T-helper 17 cell (primary cell): ENCODE data around the gene LAMTOR2. TPM values are rescaled to one million over a fixed set of nuclear protein-coding genes. Genes with fewer than 3 reads are reported as not detected.

Experiments
- ATAC-seq: fragments of 150-1000 bp; cut with Tn5 transposase; 2 replicates; pipeline ENCODE4 v1.10.0; 2021; ENCODE audit warnings: mild to moderate bottlenecking, moderate library complexity
- DNase-seq, 3 donors: peaks; one replicate each; pipeline versions ENCODE4 v3.0.0 to v3.0.0-alpha.2; 2020 to 2021
- H3K9me3 ChIP-seq: one replicate; pipeline ENCODE4 v1.7.0; 2013; ENCODE audit warnings: low read length, mild to moderate bottlenecking; ENCODE audit not compliant: control insufficient read depth, poor library complexity, severe bottlenecking
- H3K27ac Mint-ChIP-seq: one replicate; pipeline ENCODE4 v1.8.0; 2022; ENCODE audit warnings: mild to moderate bottlenecking, moderate library complexity, mixed read lengths
- H3K27me3 Mint-ChIP-seq: one replicate; pipeline ENCODE4 v1.8.0; 2022; ENCODE audit warnings: mixed read lengths
- H3K36me3 Mint-ChIP-seq: one replicate; pipeline ENCODE4 v1.8.0; 2022; ENCODE audit warnings: low read depth, mixed read lengths
- H3K4me1 Mint-ChIP-seq: one replicate; pipeline ENCODE4 v1.8.0; 2022; ENCODE audit warnings: mild to moderate bottlenecking, mixed read lengths
- H3K4me3 Mint-ChIP-seq: one replicate; pipeline ENCODE4 v1.8.0; 2022; ENCODE audit warnings: mild to moderate bottlenecking, moderate library complexity, mixed read lengths
- total RNA-seq, 4 donors: library from RNA in 2 of 4; stranded (reverse) in 2 of 4; gene quantifications; one replicate each; pipeline ENCODE4 v1.2.3 and lab custom pipeline; 2022 to 2026

The LAMTOR2 gene
- total RNA-seq, 2 donors from 2014 or later, result 19.4 to 21.4 TPM

DNA sequence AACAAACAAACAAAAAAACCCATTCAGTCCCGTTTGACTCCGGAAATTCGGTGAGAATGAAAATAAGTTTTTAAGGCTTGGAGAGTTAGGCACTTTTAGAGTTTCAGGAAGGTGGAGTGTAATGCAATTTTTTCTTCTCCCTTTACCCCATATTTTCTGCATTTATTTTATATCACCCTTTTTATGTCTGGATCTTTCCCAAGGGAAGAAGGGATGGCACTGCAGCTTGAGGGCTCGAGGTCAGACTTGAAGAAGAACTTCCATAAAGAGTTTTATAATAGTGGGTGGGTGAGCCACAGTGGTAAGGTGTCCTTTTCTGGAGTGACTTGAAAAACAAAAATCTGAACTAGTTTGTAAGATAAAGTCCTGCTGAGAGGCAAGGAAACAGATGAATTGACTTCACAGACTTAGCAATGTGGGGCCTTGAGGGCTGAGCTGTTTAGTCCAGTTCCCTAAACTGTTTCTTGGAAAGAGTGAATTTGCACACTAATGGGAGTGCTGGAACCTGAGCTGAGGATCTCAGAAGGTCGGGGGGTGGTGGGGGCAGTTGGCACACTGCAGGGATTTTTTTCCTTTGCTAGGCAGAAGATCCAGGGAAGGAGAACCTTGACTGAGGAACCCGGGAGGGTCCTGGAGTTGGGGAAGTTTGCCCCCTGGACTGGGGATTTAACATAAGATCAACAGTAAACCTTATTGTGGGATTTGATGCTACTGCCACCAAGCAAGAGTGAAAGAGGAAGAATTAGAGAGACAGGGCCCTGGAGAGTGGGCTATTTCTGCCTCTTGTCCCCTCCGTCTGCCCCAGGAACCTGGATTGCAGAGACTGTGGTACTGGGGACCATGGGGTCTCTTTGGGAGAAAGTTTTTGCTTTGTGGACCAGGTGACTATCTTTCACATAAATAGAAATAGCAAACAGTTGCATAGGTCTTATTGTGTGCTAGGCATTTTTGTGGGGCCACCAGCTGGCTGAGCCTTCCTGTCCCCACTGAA, 29.5 kb downstream of the LAMTOR2 start:
- ATAC-seq, result no peak
- Mint-ChIP-seq H3K4me3 (peak overlapping the region; percentile 88), H3K27ac (peak overlapping the region; percentile 19), H3K4me1 (peaks cover 6% of the 10 kb centered on the region), H3K36me3 (no peaks in the 10 kb centered on the region), H3K27me3 (peaks cover 45% of the 10 kb centered on the region)
- no peaks in the 10 kb centered on the region for H3K9me3 ChIP-seq
- DNase-seq, result no peak

DNA sequence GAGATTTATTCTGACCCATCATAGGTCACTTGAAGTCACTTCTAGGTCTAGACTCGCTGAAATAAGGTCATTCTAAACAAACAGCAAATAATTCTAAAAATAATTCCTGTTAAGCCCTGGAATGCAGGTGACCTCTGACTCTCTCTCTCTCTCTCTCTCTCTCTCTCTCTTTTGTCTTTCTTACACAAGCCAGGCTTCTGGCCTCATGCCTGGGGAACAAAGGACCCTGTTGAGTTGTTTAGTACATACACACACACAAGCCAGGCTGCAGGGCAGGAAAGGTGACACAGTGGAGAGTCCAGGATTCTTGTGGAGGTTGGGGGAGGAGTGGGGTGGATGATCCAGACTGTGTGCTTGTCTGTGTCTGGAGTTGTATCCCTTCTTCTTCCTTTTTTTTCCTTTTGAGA, 31.7 kb downstream of the LAMTOR2 start:
- ATAC-seq (no peak), DNase-seq (no peak)
- no peak overlapping the region for H3K27ac Mint-ChIP-seq
- no peak overlapping the region for H3K4me3 Mint-ChIP-seq
- peaks cover 52% of the 10 kb centered on the region for H3K27me3 Mint-ChIP-seq
- H3K9me3 ChIP-seq, result no peaks in the 10 kb centered on the region
- H3K4me1 Mint-ChIP-seq, result peaks cover 12% of the 10 kb centered on the region
- peaks cover 2% of the 10 kb centered on the region for H3K36me3 Mint-ChIP-seq

GRCh38 chr1:156089704-156090103, 35.1 kb downstream of the LAMTOR2 start:
- no peak for DNase-seq

GRCh38 chr1:156090138-156090839, 35.7 kb downstream of the LAMTOR2 start:
- DNase-seq (no peak), ATAC-seq (peak; percentile 26)
- Mint-ChIP-seq H3K4me3 (no peak overlapping the region), H3K27me3 (peaks cover 32% of the 10 kb centered on the region), H3K27ac (no peak overlapping the region), H3K36me3 (peaks cover 2% of the 10 kb centered on the region), H3K4me1 (peaks cover 10% of the 10 kb centered on the region)
- H3K9me3 ChIP-seq, result no peaks in the 10 kb centered on the region

More at GRCh38 chr1:156089704-156090103, 35.1 kb downstream of the LAMTOR2 start:
- no peaks in the 10 kb centered on the region for H3K9me3 ChIP-seq
- no peak for ATAC-seq
- peaks cover 38% of the 10 kb centered on the region for H3K27me3 Mint-ChIP-seq
- peaks cover 2% of the 10 kb centered on the region for H3K36me3 Mint-ChIP-seq
- no peak overlapping the region for H3K27ac Mint-ChIP-seq
- peaks cover 10% of the 10 kb centered on the region for H3K4me1 Mint-ChIP-seq
- no peak overlapping the region for H3K4me3 Mint-ChIP-seq

DNA sequence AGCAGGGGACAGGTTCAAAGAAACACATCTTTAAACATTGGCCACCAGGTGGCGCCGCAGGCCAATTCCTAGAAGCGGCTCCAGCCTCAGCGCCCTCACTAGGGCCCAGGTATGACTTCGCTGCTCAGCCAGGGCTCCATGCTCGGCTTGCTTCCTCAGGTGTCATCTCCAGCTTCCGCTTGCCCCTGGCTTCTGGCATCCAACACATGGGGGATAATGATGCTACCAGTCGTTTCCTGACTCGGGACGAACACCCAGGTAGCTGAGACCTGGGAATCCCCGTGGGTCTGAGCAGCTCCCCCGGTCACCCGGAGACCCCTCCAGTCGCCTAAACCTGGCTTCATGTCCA, 36.2 kb downstream of the LAMTOR2 start:
- Mint-ChIP-seq H3K27ac (no peak overlapping the region), H3K27me3 (peaks cover 27% of the 10 kb centered on the region)

GRCh38 chr1:156091610-156092009, 37.0 kb downstream of the LAMTOR2 start:
- no peak overlapping the region for H3K4me3 Mint-ChIP-seq
- no peaks in the 10 kb centered on the region for H3K9me3 ChIP-seq
- peaks cover 20% of the 10 kb centered on the region for H3K4me1 Mint-ChIP-seq
- no peak overlapping the region for H3K27ac Mint-ChIP-seq
- H3K36me3 Mint-ChIP-seq, result peaks cover 2% of the 10 kb centered on the region
- peaks cover 19% of the 10 kb centered on the region for H3K27me3 Mint-ChIP-seq
- no peak for ATAC-seq
- DNase-seq, result no peak

More for the DNA sequence above, 36.2 kb downstream of the LAMTOR2 start:
- Mint-ChIP-seq H3K36me3 (peaks cover 2% of the 10 kb centered on the region), H3K4me1 (peaks cover 12% of the 10 kb centered on the region), H3K4me3 (no peak overlapping the region)
- no peaks in the 10 kb centered on the region for H3K9me3 ChIP-seq
- DNase-seq (peak; percentile 78 to 90 (median 81)), ATAC-seq (peak; percentile 97)

DNA sequence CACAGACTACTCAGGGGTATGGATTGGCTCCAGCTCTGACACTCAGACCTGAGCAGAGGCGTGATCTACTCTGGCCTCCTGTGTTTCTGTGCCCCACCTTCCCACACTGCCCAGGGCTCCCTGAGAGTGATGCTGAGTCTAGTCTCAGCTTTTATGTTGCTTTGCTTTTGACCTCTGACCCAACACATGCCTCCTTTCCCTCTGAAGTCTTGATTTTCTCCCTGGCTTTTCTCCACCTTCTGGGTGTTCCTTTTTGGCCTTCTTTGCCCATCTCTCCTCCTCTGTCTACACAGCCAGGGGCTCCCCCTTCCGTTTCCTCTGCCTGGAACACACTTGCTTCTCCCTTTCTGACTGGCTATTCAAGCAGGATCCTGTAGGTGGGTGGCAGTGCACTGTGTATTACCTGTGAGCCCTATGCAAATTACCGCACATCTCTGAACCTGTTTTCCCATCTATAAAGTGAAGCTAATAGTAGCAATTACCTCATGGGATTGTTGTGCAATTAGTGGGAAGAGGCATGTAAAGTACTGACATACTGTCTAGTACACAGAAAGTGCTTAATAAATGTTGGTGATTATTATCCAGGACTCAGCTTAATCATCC, 41.4 kb downstream of the LAMTOR2 start:
- H3K9me3 ChIP-seq, result no peaks in the 10 kb centered on the region
- DNase-seq (no peak), ATAC-seq (no peak)
- no peaks in the 10 kb centered on the region for H3K27me3 Mint-ChIP-seq
- peak overlapping the region; percentile 75 for H3K4me3 Mint-ChIP-seq
- H3K27ac Mint-ChIP-seq, result peak overlapping the region; percentile 100
- H3K4me1 Mint-ChIP-seq, result peaks cover 45% of the 10 kb centered on the region
- no peaks in the 10 kb centered on the region for H3K36me3 Mint-ChIP-seq

- Mint-ChIP-seq H3K27ac (peak overlapping the region; percentile 100), H3K27me3 (no peaks in the 10 kb centered on the region), H3K4me1 (peaks cover 45% of the 10 kb centered on the region), H3K4me3 (peak overlapping the region; percentile 75), H3K36me3 (no peaks in the 10 kb centered on the region)
- ATAC-seq (peak; percentile 85), DNase-seq (peak; percentile 74 to 85 (median 82))
- no peaks in the 10 kb centered on the region for H3K9me3 ChIP-seq
These were observed 42.2 kb downstream of the LAMTOR2 start for GRCh38 chr1:156096640-156097391.

DNA sequence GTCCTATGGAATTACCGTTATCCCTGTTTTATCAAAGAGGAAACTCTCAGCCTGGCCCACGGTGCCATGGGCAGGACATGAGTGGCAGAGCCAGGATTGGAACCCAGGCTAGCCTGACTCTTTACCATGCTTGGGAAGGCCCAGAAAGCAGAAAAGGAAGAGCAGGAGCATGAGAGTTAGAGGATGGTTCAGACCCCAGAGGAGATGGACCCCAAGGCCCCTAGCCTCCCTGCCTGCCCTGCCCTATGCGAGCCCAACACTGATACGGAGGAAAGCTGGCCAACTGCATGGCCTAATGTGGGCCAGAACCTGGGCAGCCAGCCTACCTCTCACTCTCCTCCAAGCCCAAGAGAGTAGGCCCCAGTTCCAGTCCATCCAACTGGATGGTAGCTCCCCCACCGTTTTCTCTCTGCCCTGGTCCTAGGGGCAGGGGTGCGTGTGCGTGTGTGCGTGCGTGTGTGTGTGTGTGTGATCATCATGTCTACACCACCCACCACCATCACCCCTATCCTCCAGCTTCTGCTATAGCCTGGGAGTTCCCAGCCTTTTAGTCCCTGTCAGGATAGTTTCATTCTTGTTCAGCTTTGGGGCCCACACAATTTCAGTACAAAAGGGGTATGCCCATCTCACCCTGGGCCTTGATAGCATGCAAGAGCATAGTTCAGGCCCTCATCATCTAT, 43.1 kb downstream of the LAMTOR2 start:
- H3K9me3 ChIP-seq, result no peaks in the 10 kb centered on the region
- peak overlapping the region; percentile 75 for H3K4me3 Mint-ChIP-seq
- ATAC-seq (no peak), DNase-seq (no peak)
- peaks cover 47% of the 10 kb centered on the region for H3K4me1 Mint-ChIP-seq
- peak overlapping the region; percentile 100 for H3K27ac Mint-ChIP-seq
- H3K36me3 Mint-ChIP-seq, result no peaks in the 10 kb centered on the region
- no peaks in the 10 kb centered on the region for H3K27me3 Mint-ChIP-seq

DNA sequence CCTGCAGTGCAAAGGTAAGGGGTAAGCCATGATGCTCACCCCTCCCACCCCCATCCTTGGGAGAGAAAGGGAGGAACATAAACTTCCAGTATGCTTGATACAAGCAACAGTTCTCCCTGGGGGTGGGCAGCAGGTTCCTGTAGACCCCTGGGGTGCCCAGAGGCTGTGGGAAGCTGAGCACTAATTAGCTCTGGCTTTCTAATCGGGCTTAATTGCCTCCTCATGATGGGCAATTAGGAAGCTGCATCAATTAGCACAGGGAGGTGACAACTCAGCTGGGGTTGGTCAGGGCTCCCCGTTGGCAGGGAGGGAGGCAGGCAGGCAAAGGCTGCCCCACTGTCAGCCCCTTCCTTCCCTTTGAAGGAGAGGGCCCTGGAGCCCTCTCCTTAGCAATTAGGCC, 44.2 kb downstream of the LAMTOR2 start:
- no peaks in the 10 kb centered on the region for H3K27me3 Mint-ChIP-seq
- H3K4me1 Mint-ChIP-seq, result peaks cover 53% of the 10 kb centered on the region
- no peak overlapping the region for H3K4me3 Mint-ChIP-seq
- ATAC-seq, result no peak
- H3K27ac Mint-ChIP-seq, result peak overlapping the region; percentile 100
- DNase-seq, result no peak
- H3K36me3 Mint-ChIP-seq, result no peaks in the 10 kb centered on the region
- no peaks in the 10 kb centered on the region for H3K9me3 ChIP-seq

- DNase-seq, result no peak
- Mint-ChIP-seq H3K4me1 (peaks cover 57% of the 10 kb centered on the region), H3K4me3 (no peak overlapping the region), H3K27ac (peak overlapping the region; percentile 100), H3K36me3 (no peaks in the 10 kb centered on the region), H3K27me3 (no peaks in the 10 kb centered on the region)
- H3K9me3 ChIP-seq, result no peaks in the 10 kb centered on the region
- no peak for ATAC-seq
These were observed 44.7 kb downstream of the LAMTOR2 start for GRCh38 chr1:156099282-156099681.
